Astrocyte of the hippocampus (primary cell): ENCODE measurements around the gene NCKAP5.
A peak's percentile ranks its signal among the peaks of the same experiment; 100 is the strongest.

Experiments
- DNase-seq: peaks from one replicate; pipeline ENCODE4 v3.0.0; 2011; ENCODE audit warnings: low read depth, low spot score

NCKAP5 gene

GRCh38 chr2:133338224-133338623, 230.0 kb downstream of the NCKAP5 start:
- no peak for DNase-seq

GRCh38 chr2:133334923-133335322, 233.3 kb downstream of the NCKAP5 start:
- DNase-seq = peak; percentile 46

- DNase-seq = no peak
These were observed 235.1 kb downstream of the NCKAP5 start for GRCh38 chr2:133333181-133333580.

GRCh38 chr2:133331436-133331835, 236.8 kb downstream of the NCKAP5 start:
- DNase-seq = no peak

- peak; percentile 32 for DNase-seq
These were observed 241.4 kb downstream of the NCKAP5 start for GRCh38 chr2:133326652-133327397.

GRCh38 chr2:133324150-133324561, 244.1 kb downstream of the NCKAP5 start:
- peak; percentile 72 for DNase-seq

GRCh38 chr2:133322909-133323308, 245.4 kb downstream of the NCKAP5 start:
- no peak for DNase-seq

- no peak for DNase-seq
These were observed 251.1 kb downstream of the NCKAP5 start for GRCh38 chr2:133317178-133317577.

- no peak for DNase-seq
These were observed 251.7 kb downstream of the NCKAP5 start for GRCh38 chr2:133316557-133316956.

GRCh38 chr2:133315280-133315679, 253.0 kb downstream of the NCKAP5 start:
- no peak for DNase-seq

- no peak for DNase-seq
These were observed 253.5 kb downstream of the NCKAP5 start for GRCh38 chr2:133314795-133315194.

GRCh38 chr2:133312038-133312729, 256.1 kb downstream of the NCKAP5 start:
- DNase-seq = no peak

GRCh38 chr2:133306236-133306635, 262.0 kb downstream of the NCKAP5 start:
- no peak for DNase-seq

- DNase-seq = no peak
These were observed 263.9 kb downstream of the NCKAP5 start for GRCh38 chr2:133304344-133304743.

- no peak for DNase-seq
These were observed 265.1 kb downstream of the NCKAP5 start for GRCh38 chr2:133303150-133303549.

- no peak for DNase-seq
These were observed 271.9 kb downstream of the NCKAP5 start for GRCh38 chr2:133296401-133296800.

- no peak for DNase-seq
These were observed 274.5 kb downstream of the NCKAP5 start for GRCh38 chr2:133293544-133294353.

GRCh38 chr2:133292259-133292658, 276.0 kb downstream of the NCKAP5 start:
- DNase-seq = no peak

GRCh38 chr2:133287709-133288108, 280.6 kb downstream of the NCKAP5 start:
- peak; percentile 25 for DNase-seq

GRCh38 chr2:133286326-133286922, 281.8 kb downstream of the NCKAP5 start:
- no peak for DNase-seq

- DNase-seq = no peak
These were observed 295.2 kb downstream of the NCKAP5 start for GRCh38 chr2:133273031-133273430.

GRCh38 chr2:133271105-133271504, 297.2 kb downstream of the NCKAP5 start:
- peak; percentile 75 for DNase-seq
